ENCODE measurements around the gene RUNX1.
A peak's percentile ranks its signal among the peaks of the same experiment; 100 is the strongest.

RUNX1 gene

DNA sequence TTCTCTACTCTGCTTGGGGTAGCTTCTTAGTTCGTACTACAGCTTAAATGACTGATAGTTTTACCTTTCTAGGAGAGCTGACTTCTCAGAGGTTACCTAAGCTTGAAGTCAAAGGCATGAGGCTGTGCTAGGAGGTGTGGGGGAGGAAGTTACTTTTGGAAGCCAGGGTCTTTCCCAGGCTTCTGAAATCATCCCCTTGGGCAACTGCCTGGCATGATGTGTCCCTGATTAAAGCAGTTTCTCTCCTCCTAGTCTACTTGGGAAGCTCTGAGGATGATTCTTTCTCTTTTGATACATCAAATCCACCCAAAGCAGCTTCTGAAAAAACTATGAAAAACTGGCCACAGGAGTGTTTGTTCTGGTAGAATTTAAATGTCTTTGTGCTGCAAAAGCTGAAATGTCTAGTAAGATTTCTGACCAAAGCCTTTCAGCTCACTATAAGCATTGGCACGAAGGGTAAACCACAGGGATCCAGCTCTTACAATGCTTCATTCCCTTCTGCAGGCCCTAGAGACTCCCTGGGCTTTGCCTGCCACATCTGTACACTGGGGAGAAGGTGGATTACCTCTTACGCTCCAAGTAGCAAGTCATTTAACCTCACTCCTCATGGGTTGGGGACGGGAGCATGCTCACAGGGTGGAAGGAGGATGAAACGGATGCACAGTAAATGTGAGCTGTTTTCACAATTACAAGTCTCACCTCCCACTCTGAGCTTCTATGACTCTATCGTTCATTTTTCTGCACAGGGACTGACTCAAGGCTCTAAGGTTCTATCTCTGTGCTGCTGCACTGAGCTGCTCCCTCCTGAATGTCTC lies 59.6 kb downstream of the RUNX1 start:
- DNase-seq = peak in 1 of 2 experiments; percentile 33

- no peak for DNase-seq
These were observed 60.5 kb downstream of the RUNX1 start for GRCh38 chr21:34988625-34989024.

DNA sequence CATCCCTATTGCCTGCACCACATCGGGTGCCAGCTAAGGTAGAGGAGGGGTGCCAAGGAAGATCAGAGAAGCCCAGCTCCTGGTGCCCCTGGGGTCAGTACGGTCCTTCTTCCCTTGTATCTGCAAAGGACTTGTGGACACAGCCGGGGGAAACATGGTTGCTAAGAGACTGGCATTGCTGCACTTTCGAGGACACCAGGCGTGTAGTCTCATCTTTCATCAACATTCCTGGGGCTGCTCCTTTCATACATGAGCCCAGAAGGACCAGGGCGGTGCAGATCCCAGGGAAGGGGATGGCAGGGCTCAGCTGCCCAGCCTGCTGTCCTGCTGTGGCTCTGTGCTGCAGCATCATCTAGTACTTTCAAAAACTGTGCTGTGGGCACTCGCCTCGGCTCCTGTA lies 61.0 kb downstream of the RUNX1 start:
- no peak for DNase-seq

GRCh38 chr21:34987501-34988072 lies 61.5 kb downstream of the RUNX1 start:
- no peak for DNase-seq

DNA sequence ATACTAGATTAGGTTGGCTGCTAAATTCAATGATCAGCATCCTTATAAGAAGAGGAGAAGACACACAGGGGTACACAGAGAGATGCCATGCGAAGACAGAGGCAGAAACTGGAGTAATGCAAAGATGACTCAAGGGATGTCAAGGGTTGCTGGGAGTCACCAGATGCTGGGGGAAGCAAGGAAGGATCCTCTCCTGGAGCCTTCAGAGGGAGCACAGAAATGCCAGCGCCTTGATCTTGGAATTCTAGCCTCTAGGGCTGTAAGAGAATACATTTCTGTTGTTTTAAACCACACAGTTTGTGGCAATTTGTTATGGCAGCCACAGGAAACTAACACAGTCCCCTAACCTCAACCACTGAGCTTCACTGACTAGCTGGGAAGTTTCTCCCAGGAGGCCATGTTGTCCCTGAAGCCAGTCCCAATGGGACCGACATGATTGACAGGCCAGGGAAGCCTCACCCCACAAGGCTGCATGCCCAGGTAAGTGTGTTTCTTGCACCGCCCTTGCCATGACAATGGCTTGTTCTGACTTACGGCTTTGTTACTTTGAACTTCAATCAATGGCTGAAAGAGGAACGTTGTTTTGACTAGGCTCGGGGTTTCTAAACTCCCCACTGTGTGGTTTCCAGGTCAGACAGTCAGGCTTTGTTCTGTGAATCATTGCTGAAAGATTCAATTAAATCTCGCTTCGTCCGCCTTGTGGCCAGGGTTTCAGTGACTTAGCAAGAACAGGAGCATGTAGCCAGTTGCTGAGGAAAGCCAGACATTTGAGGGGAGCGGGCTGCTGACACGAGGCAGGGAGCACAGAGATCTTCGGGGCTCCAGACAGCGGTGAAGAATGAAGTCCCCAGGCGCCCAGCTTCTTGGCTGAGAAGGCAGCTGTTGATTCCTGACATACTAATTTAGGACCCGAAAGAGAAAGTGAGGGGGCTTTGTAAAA lies 62.3 kb downstream of the RUNX1 start:
- DNase-seq = peak; percentile 68 to 71

DNA sequence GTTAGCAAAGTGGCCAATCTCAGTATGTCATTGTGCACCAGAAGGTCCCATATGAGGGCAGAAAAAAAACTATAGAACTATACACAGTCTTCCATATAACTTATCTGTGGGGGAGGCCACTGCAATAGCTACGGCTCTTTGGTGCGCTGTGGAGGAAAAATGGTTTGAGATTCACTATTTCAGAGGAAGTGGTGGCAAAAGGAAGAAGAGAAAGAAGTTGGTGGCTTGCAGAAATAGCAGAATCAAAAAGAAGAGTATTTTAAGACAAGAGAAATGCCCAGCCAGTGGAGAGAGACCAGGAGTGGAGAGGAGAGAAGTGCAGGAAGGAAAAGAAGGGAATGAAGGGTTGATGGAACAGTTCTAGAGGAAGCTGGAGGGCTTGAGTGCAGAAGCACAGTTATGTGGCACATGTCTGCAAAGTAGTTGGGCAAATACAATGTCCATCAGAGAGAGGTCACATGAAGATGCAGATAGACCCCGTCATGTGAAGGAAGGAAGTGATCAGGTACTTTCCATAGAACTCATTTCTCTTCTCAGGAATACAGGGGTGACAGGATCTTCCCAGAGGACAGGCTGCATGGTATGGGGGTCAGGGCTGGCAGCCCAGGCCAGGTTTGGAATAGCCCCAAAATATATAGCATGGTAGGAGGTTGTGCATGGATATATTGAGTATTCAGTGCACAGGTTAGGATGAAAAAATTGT lies 64.6 kb downstream of the RUNX1 start:
- no peak for DNase-seq

GRCh38 chr21:34983680-34984086 lies 65.4 kb downstream of the RUNX1 start:
- peak; percentile 57 to 70 for DNase-seq

DNA sequence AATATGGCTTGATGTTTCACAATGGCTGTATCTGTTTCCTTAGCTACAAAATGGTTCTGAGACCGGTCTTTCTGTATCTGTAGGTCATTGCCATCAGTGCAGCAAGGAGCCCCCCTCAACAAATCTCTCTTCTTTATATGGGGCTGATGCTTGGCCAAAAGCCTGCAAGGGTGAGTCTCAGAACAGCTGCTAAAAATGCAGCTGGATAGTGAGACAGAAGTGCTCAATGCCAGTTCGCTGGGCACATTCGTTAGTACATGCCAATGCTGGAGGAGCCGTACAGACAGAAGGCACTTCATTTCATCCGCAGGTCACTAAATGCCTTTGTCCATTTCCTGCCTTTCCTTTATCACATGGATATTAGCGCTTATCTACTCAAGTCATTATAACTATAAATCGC lies 67.3 kb downstream of the RUNX1 start:
- no peak for DNase-seq

- no peak for DNase-seq
These were observed 68.5 kb downstream of the RUNX1 start for GRCh38 chr21:34980423-34981115.

GRCh38 chr21:34979383-34979782 lies 69.7 kb downstream of the RUNX1 start:
- DNase-seq = no peak

GRCh38 chr21:34977333-34977732 lies 71.8 kb downstream of the RUNX1 start:
- no peak for DNase-seq

DNA sequence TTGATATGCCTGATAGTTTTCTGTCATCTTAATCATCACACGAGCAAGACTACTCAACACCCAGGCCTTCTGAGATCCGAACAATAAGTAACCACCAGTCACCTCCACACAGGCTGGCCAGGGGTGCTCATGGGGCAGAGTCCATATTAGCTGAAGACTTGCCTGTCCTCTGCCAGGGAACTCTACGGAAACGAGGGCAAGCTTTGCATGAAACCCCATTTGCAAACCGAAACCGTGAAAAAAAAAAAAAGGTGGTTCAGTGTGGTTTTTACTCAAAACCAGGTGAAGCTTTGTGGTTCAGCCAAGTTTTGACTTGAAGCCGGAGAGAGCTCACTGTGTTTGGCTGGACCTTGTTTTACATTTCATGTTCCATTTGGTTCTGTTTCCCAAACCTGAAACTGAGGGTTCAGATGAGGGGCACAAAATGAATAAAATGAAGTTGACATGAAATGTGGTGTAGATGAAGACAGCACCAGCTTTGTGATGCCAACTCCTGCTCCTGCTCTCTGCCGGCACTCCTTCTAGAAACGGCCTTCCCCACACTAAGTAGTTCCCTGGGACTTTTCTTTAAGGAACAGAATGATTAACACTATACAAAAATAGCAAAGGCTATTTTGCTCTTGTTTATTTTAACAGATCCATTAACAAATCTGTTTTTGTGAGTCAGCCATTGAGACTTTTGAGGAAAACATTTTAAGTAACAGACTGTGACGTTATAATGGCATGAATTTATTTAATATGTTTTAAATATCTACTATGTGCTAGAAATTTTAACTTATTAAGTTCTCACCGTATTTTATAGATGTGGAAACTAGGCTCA lies 74.7 kb downstream of the RUNX1 start:
- peak in 1 of 2 experiments; percentile 21 for DNase-seq

DNA sequence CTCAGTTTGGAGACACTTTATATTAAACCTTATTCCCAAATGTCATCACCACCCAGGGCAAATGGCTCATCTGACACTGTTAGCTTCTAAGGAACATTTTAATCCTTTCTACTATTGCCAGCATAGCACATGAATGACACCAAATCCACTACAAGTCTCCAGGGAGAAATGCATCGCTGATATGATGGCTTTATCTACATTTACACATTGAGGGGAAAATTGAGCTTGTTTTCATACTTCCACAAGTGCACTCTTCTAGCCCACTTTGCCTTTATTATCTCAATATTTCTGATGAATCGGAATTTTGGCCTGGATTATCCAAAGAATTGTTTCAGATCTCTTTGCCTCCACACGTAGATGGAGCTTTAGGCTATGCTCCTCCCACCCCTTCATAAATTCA lies 75.4 kb downstream of the RUNX1 start:
- no peak for DNase-seq

DNA sequence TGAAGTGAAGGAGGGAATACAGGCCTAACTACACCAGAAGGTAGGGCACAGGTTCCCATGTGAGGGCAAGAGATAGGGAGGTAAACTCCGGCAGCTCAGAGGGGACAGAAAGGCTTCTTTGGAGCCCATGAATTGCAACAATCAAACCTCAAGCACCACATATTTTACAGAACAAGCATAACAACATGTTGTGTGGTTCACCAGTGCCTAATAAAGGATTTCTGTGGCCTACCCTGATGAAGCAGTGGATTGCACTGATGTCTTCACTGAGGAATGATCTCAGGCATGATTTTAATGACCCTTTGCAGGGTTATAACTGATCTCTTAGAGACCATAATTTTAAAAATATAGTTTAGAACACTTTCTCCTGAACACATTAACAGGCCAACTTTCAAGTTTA lies 77.4 kb downstream of the RUNX1 start:
- no peak for DNase-seq

GRCh38 chr21:34970566-34970965 lies 78.5 kb downstream of the RUNX1 start:
- DNase-seq = no peak

DNA sequence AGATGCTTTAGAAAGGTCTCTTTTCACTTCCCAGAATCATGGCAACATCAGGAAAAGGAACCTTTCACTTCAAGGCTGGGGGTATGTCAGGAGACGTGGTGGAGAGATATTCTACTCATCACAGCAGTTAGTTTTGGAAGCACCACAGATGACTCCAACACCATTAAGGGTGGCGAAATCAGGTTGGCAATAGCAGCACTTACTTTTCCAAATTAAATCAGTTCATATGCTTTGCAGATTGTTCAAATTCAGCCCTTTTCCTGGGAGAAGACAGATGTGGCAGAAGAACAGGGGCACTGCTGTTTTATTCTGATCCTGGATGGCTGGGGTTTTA lies 79.0 kb downstream of the RUNX1 start:
- DNase-seq = no peak

- no peak for DNase-seq
These were observed 79.5 kb downstream of the RUNX1 start for GRCh38 chr21:34969423-34970166.

- DNase-seq = no peak
These were observed 80.4 kb downstream of the RUNX1 start for GRCh38 chr21:34968414-34969333.

DNA sequence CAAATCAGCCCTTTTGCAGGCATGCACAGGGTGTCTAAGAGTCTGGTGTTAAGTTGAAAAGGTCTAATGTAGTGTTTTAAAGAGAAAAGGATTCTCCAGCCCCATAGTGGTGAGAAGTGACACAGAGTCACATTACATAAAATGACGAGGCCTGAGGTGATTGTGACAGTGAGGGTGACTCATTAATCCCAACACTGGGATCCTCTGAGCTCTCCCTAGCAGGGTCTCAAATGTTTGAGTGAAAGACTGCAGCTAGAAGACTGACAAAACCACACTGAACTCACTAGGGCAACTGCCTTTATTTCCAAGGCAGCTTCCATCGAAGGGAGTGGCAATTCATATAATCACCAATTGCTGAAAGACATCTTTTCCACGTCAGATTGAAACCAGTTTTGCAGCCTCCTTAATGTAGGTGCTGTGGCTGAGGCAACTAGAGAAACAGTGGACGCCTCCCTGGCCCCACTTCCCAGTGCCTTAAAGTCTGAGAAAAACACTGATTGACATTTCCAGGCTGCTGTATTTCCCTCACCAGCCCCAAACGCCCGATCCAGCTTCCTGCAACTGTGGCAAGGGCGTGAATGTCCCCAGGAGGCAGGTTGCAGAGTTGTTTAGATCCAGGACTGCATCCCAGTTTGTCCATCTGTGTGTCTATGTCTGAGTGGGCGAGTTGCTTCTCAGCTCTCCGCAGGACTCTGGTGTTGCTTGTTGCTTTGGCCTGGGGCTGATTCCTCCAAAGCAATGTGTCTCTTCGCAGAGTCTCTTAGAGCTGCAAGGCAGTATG lies 81.4 kb downstream of the RUNX1 start:
- no peak for DNase-seq

Measured in activated CD4-positive, alpha-beta T cell treated with anti-CD3 and anti-CD28 coated beads, Interleukin-2, amount 50 U/mL, for 4 hours (primary cell).